Measurements from ENCODE around the gene SRRM2.

DNA sequence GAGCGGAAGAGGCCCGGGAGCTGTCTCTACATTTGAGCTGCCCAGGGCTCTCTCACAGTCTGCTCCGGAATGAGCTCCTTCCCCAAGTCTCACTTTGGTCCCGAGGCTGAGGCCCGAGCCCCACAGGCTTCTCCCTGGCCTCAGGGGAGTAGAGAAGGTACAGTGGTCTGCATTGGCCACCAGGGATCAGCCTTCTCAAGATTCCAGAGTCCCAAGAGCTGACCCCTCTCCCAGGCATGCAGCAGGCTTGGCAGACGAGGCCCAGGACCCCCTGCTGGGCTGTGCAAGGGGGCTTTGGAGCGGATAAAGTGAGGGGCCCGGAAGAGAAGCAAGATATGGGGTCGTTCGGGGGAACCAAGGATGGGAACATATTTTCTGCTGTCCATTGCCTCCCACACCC is 35.5 kb upstream of the SRRM2 start:
- TF ChIP-seq FOXK2 (IDR thresholded peaks at IDR 0.05): no peak
- no peak for TF ChIP-seq FOXA1 (IDR thresholded peaks at IDR 0.05)
- no peak for TF ChIP-seq ELF4 (IDR thresholded peaks at IDR 0.05)
- TF ChIP-seq NFRKB (IDR thresholded peaks at IDR 0.05): no peak
- no peak for TF ChIP-seq FOXM1 (IDR thresholded peaks at IDR 0.05; ENCODE audit: borderline replicate concordance)
- no peak for TF ChIP-seq TARDBP (IDR thresholded peaks at IDR 0.05)
- TF ChIP-seq SP1 (IDR thresholded peaks at IDR 0.05): no peak
- TF ChIP-seq, protein P1, sequence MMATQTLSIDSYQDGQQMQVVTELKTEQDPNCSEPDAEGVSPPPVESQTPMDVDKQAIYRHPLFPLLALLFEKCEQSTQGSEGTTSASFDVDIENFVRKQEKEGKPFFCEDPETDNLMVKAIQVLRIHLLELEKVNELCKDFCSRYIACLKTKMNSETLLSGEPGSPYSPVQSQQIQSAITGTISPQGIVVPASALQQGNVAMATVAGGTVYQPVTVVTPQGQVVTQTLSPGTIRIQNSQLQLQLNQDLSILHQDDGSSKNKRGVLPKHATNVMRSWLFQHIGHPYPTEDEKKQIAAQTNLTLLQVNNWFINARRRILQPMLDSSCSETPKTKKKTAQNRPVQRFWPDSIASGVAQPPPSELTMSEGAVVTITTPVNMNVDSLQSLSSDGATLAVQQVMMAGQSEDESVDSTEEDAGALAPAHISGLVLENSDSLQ (IDR thresholded peaks at IDR 0.05): no peak
- no peak for TF ChIP-seq BHLHE40 (IDR thresholded peaks at IDR 0.05; ENCODE audit: borderline replicate concordance)
- TF ChIP-seq CTBP1 (IDR thresholded peaks at IDR 0.05; ENCODE audit: borderline replicate concordance): no peak
- TF ChIP-seq HDGF (IDR thresholded peaks at IDR 0.05; ENCODE audit: borderline replicate concordance): no peak
- TF ChIP-seq SUZ12 (IDR thresholded peaks at IDR 0.05): no peak
